GM12878 (cell line): Measurements from ENCODE around the gene FBN3. TPM values are rescaled to one million over a fixed set of nuclear protein-coding genes. Genes with fewer than 3 reads are reported as not detected.

ENCODE experiments used
- ATAC-seq: fragments of 200-7000 bp; cut with Tn5 transposase; 3 replicates; pipeline ENCODE4 v1.9.1; 2020; ENCODE audit warnings: mild to moderate bottlenecking, moderate library complexity
- BruUV-seq: library from RNA; stranded (reverse); fragments of 400-500 nt; replicated peaks from 2 replicates; lab custom pipeline; 2021; lab: Mats Ljungman, UMichigan
- CTCF ChIA-PET: fragments of 300-600 bp; sonication (Branson Sonifier 250); formaldehyde crosslinking; extraction: SDS; loops from one replicate; lab custom pipeline; 2021; ENCODE audit warnings: inconsistent platforms; lab: Yijun Ruan, JAX
- POLR2A ChIA-PET: fragments of 350-600 bp; formaldehyde crosslinking; extraction: SDS; loops from one replicate; lab custom pipeline; 2021; ENCODE audit warnings: inconsistent platforms; lab: Charles Lee
- RAD21 ChIA-PET: fragments of 300-600 bp; sonication (Branson Sonifier 250); formaldehyde crosslinking; loops from one replicate; lab custom pipeline; 2023; ENCODE audit warnings: antibody characterized with exemption; ENCODE audit not compliant: unreplicated experiment; lab: Charles Lee
- SMC1A ChIA-PET: fragments of 300-600 bp; sonication (Branson Sonifier 250); formaldehyde crosslinking; loops from one replicate; lab custom pipeline; 2023; ENCODE audit not compliant: unreplicated experiment, uncharacterized antibody; lab: Charles Lee
- DNase-seq: peaks from one replicate; pipeline ENCODE4 v3.0.0-alpha.2; 2011; ENCODE audit warnings: low read depth, low spot score
- FAIRE-seq: peaks from 3 replicates; lab custom pipeline; 2011; peaks lifted over from hg19 to GRCh38; lab: Jason Lieb, UNC
- H2AFZ ChIP-seq: 2 replicates; pipeline ENCODE4 v1.6.0; 2011; ENCODE audit warnings: low read depth, low read length, control low read depth; ENCODE audit not compliant: control insufficient read depth
- H3K27ac ChIP-seq: 2 replicates; pipeline ENCODE4 v1.5.1; 2011; ENCODE audit warnings: control low read depth; ENCODE audit not compliant: control insufficient read depth, insufficient read depth
- H3K27me3 ChIP-seq, 2 experiments: replicated peaks in 1 of 2; 2 replicates each; pipeline versions ENCODE4 v1.6.0 to v1.6.1; 2011; ENCODE audit warnings: low read length in 1 of 2; ENCODE audit not compliant: control insufficient read depth in 2 of 2, insufficient read depth in 2 of 2
- H3K36me3 ChIP-seq, 2 experiments: 2 replicates each; pipeline ENCODE4 v1.5.1; 2011; ENCODE audit warnings: low read length in 1 of 2; ENCODE audit not compliant: control insufficient read depth in 2 of 2, insufficient read depth in 2 of 2
- H3K4me1 ChIP-seq: 2 replicates; pipeline ENCODE4 v1.6.1; 2011; ENCODE audit warnings: mild to moderate bottlenecking, low read length, moderate library complexity, mixed read lengths; ENCODE audit not compliant: control insufficient read depth, insufficient read depth
- H3K4me2 ChIP-seq: 2 replicates; pipeline ENCODE4 v1.6.0; 2011; ENCODE audit warnings: control low read depth; ENCODE audit not compliant: control insufficient read depth, insufficient read depth
- H3K4me3 ChIP-seq: fragments of 200-600 bp; sonication (generic); 2 replicates; pipeline ENCODE4 v1.5.1; 2016
- H3K79me2 ChIP-seq: 2 replicates; pipeline ENCODE4 v1.6.0; 2011; ENCODE audit warnings: low read length; ENCODE audit not compliant: control insufficient read depth, insufficient read depth
- H3K9ac ChIP-seq: 2 replicates; pipeline ENCODE4 v1.8.0; 2011; ENCODE audit warnings: low read length, control low read depth, mixed read lengths; ENCODE audit not compliant: control insufficient read depth, insufficient read depth
- H3K9me3 ChIP-seq: replicated peaks from 3 replicates; pipeline ENCODE4 v1.5.1; 2011; ENCODE audit warnings: mild to moderate bottlenecking, low read length; ENCODE audit not compliant: control insufficient read depth, insufficient read depth
- H4K20me1 ChIP-seq: 2 replicates; pipeline ENCODE4 v1.6.0; 2011; ENCODE audit not compliant: control insufficient read depth, insufficient read depth
- ASH2L ChIP-seq: fragments of 300-600, 200-600 bp; sonication (generic); IDR thresholded peaks from 2 replicates; pipeline ENCODE4 v1.6.1; 2017; ENCODE audit warnings: low read depth, mild to moderate bottlenecking, borderline replicate concordance
- BRCA1 ChIP-seq: IDR thresholded peaks from 2 replicates; pipeline ENCODE4 v1.6.1; 2011; ENCODE audit warnings: low read depth, low read length, improper control_type of control experiment
- CHD1 ChIP-seq: IDR thresholded peaks from 2 replicates; pipeline ENCODE4 v1.6.1; 2012; ENCODE audit warnings: low read depth, low read length, improper control_type of control experiment
- CREM ChIP-seq: IDR thresholded peaks from 2 replicates; pipeline ENCODE4 v1.6.1; 2014; ENCODE audit warnings: antibody characterized with exemption, low read depth
- IKZF2 ChIP-seq, 2 experiments: fragments of 450-650 bp; IDR thresholded peaks; 2 replicates each; pipeline ENCODE4 v1.6.1; 2017; ENCODE audit warnings: mild to moderate bottlenecking in 2 of 2, moderate library complexity in 2 of 2
- IRF5 ChIP-seq: fragments of 450-650 bp; IDR thresholded peaks from 2 replicates; pipeline ENCODE4 v1.6.1; 2017; ENCODE audit warnings: borderline replicate concordance
- MTA2 ChIP-seq: fragments of 450-650 bp; IDR thresholded peaks from 2 replicates; pipeline ENCODE4 v1.6.1; 2016; ENCODE audit warnings: low read depth, mild to moderate bottlenecking, moderate library complexity
- NFIC ChIP-seq: IDR thresholded peaks from 2 replicates; pipeline ENCODE4 v1.6.1; 2012; ENCODE audit warnings: low read depth, mild to moderate bottlenecking, inconsistent platforms, low read length, moderate library complexity
- PAX5 ChIP-seq: IDR thresholded peaks from 2 replicates; pipeline ENCODE4 v1.6.1; 2011; ENCODE audit warnings: low read depth, low read length, borderline replicate concordance
- POLR2AphosphoS5 ChIP-seq: IDR thresholded peaks from 2 replicates; pipeline ENCODE4 v1.6.1; 2011; ENCODE audit warnings: mild to moderate bottlenecking, low read length, inconsistent platforms
- SIN3A ChIP-seq: IDR thresholded peaks from 2 replicates; pipeline ENCODE4 v1.6.1; 2012; ENCODE audit warnings: low read depth, low read length, improper control_type of control experiment
- SKIL ChIP-seq: fragments of 450-650 bp; IDR thresholded peaks from 2 replicates; pipeline ENCODE4 v1.6.1; 2017; ENCODE audit warnings: mild to moderate bottlenecking, low read depth, inconsistent platforms; ENCODE audit not compliant: poor library complexity, severe bottlenecking
- TARDBP ChIP-seq: IDR thresholded peaks from 2 replicates; pipeline ENCODE4 v1.6.1; 2016; ENCODE audit warnings: borderline replicate concordance
- TCF3 ChIP-seq: IDR thresholded peaks from 2 replicates; pipeline ENCODE4 v1.6.1; 2012; ENCODE audit warnings: low read depth, mild to moderate bottlenecking, low read length, borderline replicate concordance; ENCODE audit not compliant: insufficient read depth
- ZNF274 ChIP-seq: IDR thresholded peaks from one replicate; pipeline ENCODE4 v1.8.0; 2011; ENCODE audit not compliant: insufficient read length, insufficient read depth
- WGBS: methylation state at CpG from one replicate; pipeline ENCODE4 v1.1.6; 2016; ENCODE audit warnings: low lambda C conversion rate; ENCODE audit not compliant: insufficient replicate concordance, insufficient coverage; ENCODE audit errors: missing lambda C conversion rate; 5-methylcytosine and 5-hydroxymethylcytosine counted together
- in situ Hi-C: fragments of 300-500 bp; cut with MboI; formaldehyde crosslinking; loops from 9 replicates; pipeline ENCODE4 v1.14.3; 2018; ENCODE audit warnings: mixed read lengths
- intact Hi-C: fragments of 100-400 bp; cut with micrococcal nuclease; formaldehyde crosslinking; loops from one replicate; pipeline ENCODE4 v1.14.2; 2022; ENCODE audit not compliant: unreplicated experiment
- polyA plus RNA-seq, 11 experiments: library from polyadenylated mRNA; depleted of rRNA in 4 of 11; unstranded in 6 of 11; stranded (reverse) in 5 of 11; fragments of >200 nt; fragmentation: Nextera tagmentation in 4 of 11; fragmentation: Illumina TruSeq in 1 of 11; extraction: Ambion mirVana in 4 of 11; extraction: Trizol in 1 of 11; gene quantifications; 1 replicate in 1 of 11; 2 replicates in 10 of 11; pipeline versions ENCODE4 v1.2.1 to v1.2.3, GENCODE V29; 2011 to 2016; ENCODE audit warnings: inconsistent platforms in 2 of 11, missing spikeins in 2 of 11, low read depth in 1 of 11
- total RNA-seq, 4 experiments: library from RNA; depleted of rRNA in 3 of 4; stranded (reverse); fragments of >200 nt in 3 of 4; fragmentation: Illumina TruSeq in 1 of 4; extraction: Trizol in 1 of 4; gene quantifications; 2 replicates each; pipeline versions ENCODE4 v1.2.1 to v1.2.3, GENCODE V29; 2013 to 2021

FBN3 gene
- total and polyA plus RNA-seq, 10 of the 15 experiments (the other 5 are each of a cell fraction or from before 2014, with no cell fraction given) = 0.05 TPM; not detected in 9

GRCh38 chr19:8057545-8058270 is 91.7 kb downstream of the FBN3 start:
- ChIA-PET SMC1A (no interaction called here), RAD21 (no interaction called here), POLR2A (no interaction called here), CTCF (interaction anchor here (0.6 kb wide), 1 partner anchor 1376 kb away, joined by 3 read pairs; no protein-coding TSS in a partner anchor)
- intact Hi-C loops = no loop called here
- H3K9ac ChIP-seq = no peak overlapping the region
- H3K4me1 ChIP-seq = no peaks in the 10 kb centered on the region
- DNase-seq (no peak), ATAC-seq (no peak)
- H4K20me1 ChIP-seq = no peaks in the 10 kb centered on the region
- H3K79me2 ChIP-seq = no peaks in the 10 kb centered on the region
- WGBS = 61% methylated on average over 7 of the region's 7 CpGs
- H3K27me3 ChIP-seq = no peaks in the 10 kb centered on the region
- TF ChIP-seq BRCA1 (no peak), CHD1 (no peak), SIN3A (no peak), ZNF274 (no peak), POLR2AphosphoS5 (no peak), CREM (no peak), ASH2L (no peak), TARDBP (no peak), SKIL (no peak), IRF5 (no peak), PAX5 (no peak), MTA2 (no peak), IKZF2 (IDR thresholded peaks at IDR 0.05) (no peak), NFIC (no peak), TCF3 (no peak)
- TF ChIP-seq, all 136 proteins: peak for 0
- no peak overlapping the region for H3K27ac ChIP-seq
- FAIRE-seq = no peak
- H2AFZ ChIP-seq = no peak overlapping the region
- in situ Hi-C loops = no loop called here
- H3K4me2 ChIP-seq = no peak overlapping the region
- no peaks in the 10 kb centered on the region for H3K36me3 ChIP-seq
- no TSS peak for BruUV-seq
- no peaks in the 10 kb centered on the region for H3K9me3 ChIP-seq
- H3K4me3 ChIP-seq = no peak overlapping the region
